A673 (cell line): ENCODE data around the gene MTURN. TPM values are rescaled to one million over a fixed set of nuclear protein-coding genes. Genes with fewer than 3 reads are reported as not detected.

ENCODE experiments used
- BruUV-seq: library from RNA; stranded (reverse); fragments of 400-500 nt; replicated peaks from 2 replicates; lab custom pipeline; 2021; lab: Mats Ljungman, UMichigan
- CTCF ChIA-PET: fragments of 300-600 bp; sonication (Branson Sonifier 250); formaldehyde crosslinking; loops from one replicate; lab custom pipeline; 2022; ENCODE audit warnings: antibody characterized with exemption; lab: Charles Lee
- POLR2A ChIA-PET: fragments of 300-600 bp; sonication (Branson Sonifier 250); formaldehyde crosslinking; loops from one replicate; lab custom pipeline; 2022; ENCODE audit warnings: antibody characterized with exemption; ENCODE audit not compliant: low non-redundant PET; lab: Charles Lee
- DNase-seq: peaks from one replicate; pipeline ENCODE4 v3.0.0-alpha.2; 2015; ENCODE audit warnings: low spot score
- H3K27ac ChIP-seq: fragments of 200-600 bp; sonication (generic); 2 replicates; pipeline ENCODE4 v1.5.1; 2016; ENCODE audit warnings: mixed run types, low read depth, mild to moderate bottlenecking, mixed read lengths, antibody characterized with exemption, low read length; ENCODE audit not compliant: poor library complexity, severe bottlenecking
- H3K27me3 ChIP-seq: fragments of 200-600 bp; sonication (generic); replicated peaks from 2 replicates; pipeline ENCODE4 v1.6.1; 2017; ENCODE audit warnings: mixed run types, low read depth, mild to moderate bottlenecking, mixed read lengths, antibody characterized with exemption, low read length; ENCODE audit not compliant: insufficient read depth, poor library complexity
- H3K36me3 ChIP-seq: fragments of 200-600 bp; sonication (generic); 2 replicates; pipeline ENCODE4 v1.6.1; 2016; ENCODE audit warnings: mixed run types, mild to moderate bottlenecking, mixed read lengths, antibody characterized with exemption, low read length; ENCODE audit not compliant: insufficient read depth, poor library complexity, severe bottlenecking
- H3K4me1 ChIP-seq: fragments of 200-600 bp; sonication (generic); 2 replicates; pipeline ENCODE4 v1.6.1; 2017; ENCODE audit warnings: mixed run types, mild to moderate bottlenecking, mixed read lengths, antibody characterized with exemption, low read length; ENCODE audit not compliant: insufficient read depth, poor library complexity, severe bottlenecking
- H3K4me3 ChIP-seq: fragments of 200-600 bp; sonication (generic); 2 replicates; pipeline ENCODE4 v1.5.1; 2016; ENCODE audit warnings: low read depth, mixed run types, mild to moderate bottlenecking, mixed read lengths, low read length; ENCODE audit not compliant: poor library complexity, severe bottlenecking
- H3K9me3 ChIP-seq: fragments of 200-600 bp; sonication (generic); 2 replicates; pipeline ENCODE4 v1.6.1; 2016; ENCODE audit warnings: mixed run types, low read depth, mild to moderate bottlenecking, mixed read lengths, antibody characterized with exemption, low read length; ENCODE audit not compliant: poor library complexity, severe bottlenecking
- EZH2 ChIP-seq: fragments of 200-600 bp; sonication (generic); IDR thresholded peaks from 2 replicates; pipeline ENCODE4 v1.6.1; 2017; ENCODE audit warnings: borderline replicate concordance, low read depth, mild to moderate bottlenecking, mixed read lengths, antibody characterized with exemption, low read length; ENCODE audit not compliant: poor library complexity, severe bottlenecking
- intact Hi-C: fragments of 100-400 bp; cut with micrococcal nuclease; formaldehyde crosslinking; loops from one replicate; pipeline ENCODE4 v1.10.0; 2022; ENCODE audit not compliant: unreplicated experiment
- total RNA-seq: library from RNA; stranded (reverse); gene quantifications from 2 replicates; pipeline ENCODE4 v1.2.3, GENCODE V29; 2021
- TF ChIP-seq, protein P1 (sequence below): fragments of 300-800, 200-600 bp; sonication (generic); conservative IDR thresholded peaks from 2 replicates; pipeline ENCODE4 v1.5.1; 2017; ENCODE audit warnings: low read depth, mild to moderate bottlenecking, antibody characterized with exemption, low read length, moderate library complexity, mixed read lengths

Gene MTURN
- total RNA-seq, 1 experiment from 2014 or later = 2.6 TPM

DNA sequence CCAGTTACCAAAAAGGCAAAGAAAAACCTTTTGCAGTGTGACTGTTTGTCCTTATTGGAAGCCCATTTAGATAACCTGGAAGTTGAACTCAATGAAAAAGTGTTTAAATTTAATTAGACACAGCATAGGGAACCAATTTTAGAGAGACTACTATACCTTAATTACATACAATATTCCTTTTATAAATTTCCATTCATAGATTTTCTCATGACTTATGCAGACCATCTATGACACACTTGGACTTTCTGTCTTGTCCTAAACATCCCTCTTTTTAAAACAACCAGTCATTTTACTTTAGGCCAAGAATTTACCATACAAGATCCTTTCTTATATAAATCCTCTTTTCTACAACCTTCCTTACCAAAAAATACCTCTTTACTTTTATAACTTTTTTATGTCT lies 61.6 kb downstream of the MTURN start:
- H3K27me3 ChIP-seq = no peaks in the 10 kb centered on the region
- H3K4me1 ChIP-seq = no peaks in the 10 kb centered on the region
- H3K36me3 ChIP-seq = no peaks in the 10 kb centered on the region
- TF ChIP-seq, protein P1, sequence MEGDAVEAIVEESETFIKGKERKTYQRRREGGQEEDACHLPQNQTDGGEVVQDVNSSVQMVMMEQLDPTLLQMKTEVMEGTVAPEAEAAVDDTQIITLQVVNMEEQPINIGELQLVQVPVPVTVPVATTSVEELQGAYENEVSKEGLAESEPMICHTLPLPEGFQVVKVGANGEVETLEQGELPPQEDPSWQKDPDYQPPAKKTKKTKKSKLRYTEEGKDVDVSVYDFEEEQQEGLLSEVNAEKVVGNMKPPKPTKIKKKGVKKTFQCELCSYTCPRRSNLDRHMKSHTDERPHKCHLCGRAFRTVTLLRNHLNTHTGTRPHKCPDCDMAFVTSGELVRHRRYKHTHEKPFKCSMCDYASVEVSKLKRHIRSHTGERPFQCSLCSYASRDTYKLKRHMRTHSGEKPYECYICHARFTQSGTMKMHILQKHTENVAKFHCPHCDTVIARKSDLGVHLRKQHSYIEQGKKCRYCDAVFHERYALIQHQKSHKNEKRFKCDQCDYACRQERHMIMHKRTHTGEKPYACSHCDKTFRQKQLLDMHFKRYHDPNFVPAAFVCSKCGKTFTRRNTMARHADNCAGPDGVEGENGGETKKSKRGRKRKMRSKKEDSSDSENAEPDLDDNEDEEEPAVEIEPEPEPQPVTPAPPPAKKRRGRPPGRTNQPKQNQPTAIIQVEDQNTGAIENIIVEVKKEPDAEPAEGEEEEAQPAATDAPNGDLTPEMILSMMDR = no peak
- TF ChIP-seq EZH2 = no peak
- BruUV-seq = no TSS peak
- H3K4me3 ChIP-seq = no peak overlapping the region
- H3K9me3 ChIP-seq = peaks cover 23% of the 10 kb centered on the region
- no peak overlapping the region for H3K27ac ChIP-seq
- POLR2A ChIA-PET = no interaction called here
- intact Hi-C loops = no loop called here
- CTCF ChIA-PET = no interaction called here
- no peak for DNase-seq

DNA sequence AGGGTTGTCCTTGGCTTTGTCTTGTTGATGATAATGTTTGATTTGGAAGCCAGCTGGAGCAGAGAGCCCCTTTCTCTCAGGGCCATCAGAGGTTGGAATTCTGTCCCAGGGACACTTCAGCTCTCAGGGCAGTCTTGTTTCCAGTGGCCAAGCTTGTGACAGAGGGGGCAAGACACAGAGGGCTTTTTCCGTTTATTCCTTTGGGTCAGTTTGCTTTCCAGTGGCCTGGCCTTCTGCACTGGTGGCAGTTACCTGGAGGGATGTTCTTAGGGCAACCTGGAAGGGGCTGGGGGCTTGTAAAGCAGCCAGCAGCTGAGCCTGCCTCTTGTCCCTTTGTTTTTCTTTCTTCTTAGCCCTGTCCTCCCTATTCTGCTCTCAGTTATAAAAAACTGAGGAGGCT lies 62.7 kb downstream of the MTURN start:
- Histone ChIP-seq H3K4me3 (no peak overlapping the region), H3K27me3 (no peaks in the 10 kb centered on the region), H3K36me3 (no peaks in the 10 kb centered on the region), H3K9me3 (peaks cover 23% of the 10 kb centered on the region), H3K27ac (no peak overlapping the region), H3K4me1 (no peaks in the 10 kb centered on the region)
- CTCF ChIA-PET = no interaction called here
- BruUV-seq = no TSS peak
- POLR2A ChIA-PET = no interaction called here
- DNase-seq = no peak
- TF ChIP-seq, protein P1 = no peak
- no peak for TF ChIP-seq EZH2
- intact Hi-C loops = no loop called here

DNA sequence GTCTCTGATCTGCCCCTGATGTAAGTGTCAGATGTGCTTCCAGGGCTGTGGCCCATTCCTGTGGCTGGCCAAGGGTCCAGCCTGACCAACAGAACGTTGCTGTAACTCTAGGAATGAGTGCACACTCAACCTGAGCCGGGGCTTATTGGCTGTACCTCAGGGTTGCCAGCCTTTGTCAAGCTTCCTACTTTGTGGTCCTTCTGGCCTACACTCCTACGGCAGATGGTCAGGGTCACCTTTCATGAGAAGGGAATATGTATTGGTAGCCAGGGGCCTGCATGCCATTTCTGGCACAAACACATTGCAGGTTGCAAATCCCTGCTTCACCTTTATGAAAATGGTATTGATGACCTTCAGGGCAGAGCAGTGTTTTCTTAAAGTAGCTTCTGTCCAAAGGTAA lies 64.5 kb downstream of the MTURN start:
- no peaks in the 10 kb centered on the region for H3K36me3 ChIP-seq
- intact Hi-C loops = no loop called here
- H3K27ac ChIP-seq = no peak overlapping the region
- POLR2A ChIA-PET = no interaction called here
- no peaks in the 10 kb centered on the region for H3K27me3 ChIP-seq
- CTCF ChIA-PET = no interaction called here
- H3K4me3 ChIP-seq = no peak overlapping the region
- no peak for TF ChIP-seq EZH2
- TF ChIP-seq, protein P1 = no peak
- DNase-seq = no peak
- BruUV-seq = no TSS peak
- H3K4me1 ChIP-seq = no peaks in the 10 kb centered on the region
- peaks cover 23% of the 10 kb centered on the region for H3K9me3 ChIP-seq
